Measurements from ENCODE around the gene RNF17.

Gene RNF17

GRCh38 chr13:24763596-24764275 lies at the start of gene RNF17:
Gene RNF17, plus strand, starts transcription at chr13:24764169. Its CDS starts 35 bp downstream, at chr13:24764204.
- H3K4me2 ChIP-seq (ENCODE audit: insufficient read depth, low read length), result no peak within 1 kb of the TSS
- H3K9me3 ChIP-seq (ENCODE audit: insufficient read depth, low read length, severe bottlenecking), result no peaks in the 10 kb centered on the region
- H3K27me3 ChIP-seq (ENCODE audit: insufficient read depth, low read length, poor library complexity), result no peaks in the 10 kb centered on the region
- no peaks in the 10 kb centered on the region for H3K36me3 ChIP-seq (ENCODE audit: insufficient read depth, low read length)
- H3K4me1 ChIP-seq (ENCODE audit: insufficient read depth, low read length), result no peaks in the 10 kb centered on the region
- no peak within 1 kb of the TSS for H3K27ac ChIP-seq (ENCODE audit: low read length)
- H4K20me1 ChIP-seq (ENCODE audit: insufficient read depth, low read length), result no peaks in the 10 kb centered on the region
- no peak within 1 kb of the TSS for H3K9ac ChIP-seq (ENCODE audit: low read depth, low read length)
- H3K79me2 ChIP-seq (ENCODE audit: insufficient read depth, low read length), result no peaks in the 10 kb centered on the region
- no peak for TF ChIP-seq EZH2 (IDR thresholded peaks at IDR 0.05; ENCODE audit: borderline replicate concordance, low read depth, low read length, severe bottlenecking)
- no peak for TF ChIP-seq CTCF (IDR thresholded peaks at IDR 0.05; ENCODE audit: borderline replicate concordance, extremely low read depth, low read length, poor library complexity, severe bottlenecking)
- H3K4me3 ChIP-seq (ENCODE audit: low read depth in 1 of 2, low read length in 2 of 2), result no peak within 1 kb of the TSS
- no peak for DNase-seq
- ATAC-seq (ENCODE audit: insufficient read depth, low read depth), result no peak
- no peak within 1 kb of the TSS for H2AFZ ChIP-seq (ENCODE audit: low read depth, low read length)

GRCh38 chr13:24716011-24716410 lies 48.0 kb upstream of the RNF17 start:
- H3K9ac ChIP-seq (ENCODE audit: low read depth, low read length), result no peak overlapping the region
- H3K27ac ChIP-seq (ENCODE audit: low read length), result no peak overlapping the region

GRCh38 chr13:24716446-24716845 lies 47.5 kb upstream of the RNF17 start:
- Histone ChIP-seq H3K4me3 (ENCODE audit: low read depth in 1 of 2, low read length in 2 of 2) (no peak overlapping the region), H3K36me3 (ENCODE audit: insufficient read depth, low read length) (no peaks in the 10 kb centered on the region), H3K9ac (ENCODE audit: low read depth, low read length) (no peak overlapping the region), H3K9me3 (ENCODE audit: insufficient read depth, low read length, severe bottlenecking) (no peaks in the 10 kb centered on the region), H3K79me2 (ENCODE audit: insufficient read depth, low read length) (no peaks in the 10 kb centered on the region), H4K20me1 (ENCODE audit: insufficient read depth, low read length) (no peaks in the 10 kb centered on the region), H3K4me2 (ENCODE audit: insufficient read depth, low read length) (no peak overlapping the region), H3K27me3 (ENCODE audit: insufficient read depth, low read length, poor library complexity) (no peaks in the 10 kb centered on the region), H3K27ac (ENCODE audit: low read length) (no peak overlapping the region), H3K4me1 (ENCODE audit: insufficient read depth, low read length) (no peaks in the 10 kb centered on the region), H2AFZ (ENCODE audit: low read depth, low read length) (no peak overlapping the region)
- DNase-seq, result no peak
- TF ChIP-seq CTCF (IDR thresholded peaks at IDR 0.05; ENCODE audit: borderline replicate concordance, extremely low read depth, low read length, poor library complexity, severe bottlenecking) (no peak), EZH2 (IDR thresholded peaks at IDR 0.05; ENCODE audit: borderline replicate concordance, low read depth, low read length, severe bottlenecking) (no peak)
- ATAC-seq (ENCODE audit: insufficient read depth, low read depth), result no peak

More at GRCh38 chr13:24716011-24716410, 48.0 kb upstream of the RNF17 start:
- no peaks in the 10 kb centered on the region for H3K79me2 ChIP-seq (ENCODE audit: insufficient read depth, low read length)
- no peak for ATAC-seq (ENCODE audit: insufficient read depth, low read depth)
- H3K9me3 ChIP-seq (ENCODE audit: insufficient read depth, low read length, severe bottlenecking), result no peaks in the 10 kb centered on the region
- H3K4me2 ChIP-seq (ENCODE audit: insufficient read depth, low read length), result no peak overlapping the region
- H3K4me3 ChIP-seq (ENCODE audit: low read depth in 1 of 2, low read length in 2 of 2), result no peak overlapping the region
- no peaks in the 10 kb centered on the region for H3K4me1 ChIP-seq (ENCODE audit: insufficient read depth, low read length)
- no peaks in the 10 kb centered on the region for H4K20me1 ChIP-seq (ENCODE audit: insufficient read depth, low read length)
- H3K36me3 ChIP-seq (ENCODE audit: insufficient read depth, low read length), result no peaks in the 10 kb centered on the region
- H3K27me3 ChIP-seq (ENCODE audit: insufficient read depth, low read length, poor library complexity), result no peaks in the 10 kb centered on the region
- DNase-seq, result no peak
- no peak for TF ChIP-seq CTCF (IDR thresholded peaks at IDR 0.05; ENCODE audit: borderline replicate concordance, extremely low read depth, low read length, poor library complexity, severe bottlenecking)
- TF ChIP-seq EZH2 (IDR thresholded peaks at IDR 0.05; ENCODE audit: borderline replicate concordance, low read depth, low read length, severe bottlenecking), result no peak
- H2AFZ ChIP-seq (ENCODE audit: low read depth, low read length), result no peak overlapping the region

Data from DND-41 (cell line).